Hepatocyte (in vitro differentiated cells): Measurements from ENCODE around the gene KRT7. TPM values are rescaled to one million over a fixed set of nuclear protein-coding genes. Genes with fewer than 3 reads are reported as not detected.

Experiments
- DNase-seq: peaks from one replicate; pipeline ENCODE4 v3.0.0-alpha.2; 2016; ENCODE audit warnings: low spot score
- H2AFZ ChIP-seq: fragments of 200-600 bp; sonication (generic); 2 replicates; pipeline ENCODE4 v1.6.0; 2016; ENCODE audit warnings: antibody characterized with exemption, mild to moderate bottlenecking
- H3K27ac ChIP-seq: fragments of 200-600 bp; sonication (generic); 2 replicates; pipeline ENCODE4 v1.5.1; 2016; ENCODE audit warnings: mild to moderate bottlenecking
- H3K27me3 ChIP-seq: fragments of 200-600 bp; sonication (generic); 2 replicates; pipeline ENCODE4 v1.6.1; 2016
- H3K36me3 ChIP-seq: fragments of 200-600 bp; sonication (generic); replicated peaks from 2 replicates; pipeline ENCODE4 v1.5.1; 2016; ENCODE audit warnings: low read depth; ENCODE audit not compliant: insufficient read depth
- H3K4me1 ChIP-seq: fragments of 200-600 bp; sonication (generic); 2 replicates; pipeline ENCODE4 v1.5.1; 2016; ENCODE audit warnings: mild to moderate bottlenecking, moderate library complexity; ENCODE audit not compliant: insufficient read depth
- H3K4me2 ChIP-seq: fragments of 200-600 bp; sonication (generic); 2 replicates; pipeline ENCODE4 v1.6.0; 2016
- H3K4me3 ChIP-seq: fragments of 200-600 bp; sonication (generic); 2 replicates; pipeline ENCODE4 v1.5.1; 2016; ENCODE audit warnings: mild to moderate bottlenecking
- H3K79me2 ChIP-seq: fragments of 200-600 bp; sonication (generic); 2 replicates; pipeline ENCODE4 v1.6.0; 2017; ENCODE audit warnings: mild to moderate bottlenecking
- H3K9me2 ChIP-seq: fragments of 200-600 bp; sonication (generic); replicated peaks from 2 replicates; pipeline ENCODE4 v1.6.0; 2017; ENCODE audit warnings: mild to moderate bottlenecking; ENCODE audit not compliant: insufficient read depth
- H3K9me3 ChIP-seq: fragments of 200-600 bp; sonication (generic); 2 replicates; pipeline ENCODE4 v1.5.1; 2016; ENCODE audit warnings: low read depth, mild to moderate bottlenecking
- H4K20me1 ChIP-seq: fragments of 200-600 bp; sonication (generic); 2 replicates; pipeline ENCODE4 v1.6.0; 2016; ENCODE audit warnings: mild to moderate bottlenecking; ENCODE audit not compliant: insufficient read depth, poor library complexity, severe bottlenecking
- EZH2 ChIP-seq: fragments of 200-600 bp; sonication (generic); IDR thresholded peaks from 2 replicates; pipeline ENCODE4 v1.6.1; 2016; ENCODE audit warnings: antibody characterized with exemption, mild to moderate bottlenecking, borderline replicate concordance
- EZH2phosphoT487 ChIP-seq: fragments of 200-600 bp; sonication (generic); IDR thresholded peaks from one replicate; pipeline ENCODE4 v1.6.1; 2018; ENCODE audit warnings: antibody characterized with exemption, mild to moderate bottlenecking, low read depth, moderate library complexity; ENCODE audit not compliant: unreplicated experiment, severe bottlenecking
- WGBS: methylation state at CpG from one replicate; pipeline ENCODE4 v1.1.6; 2016; ENCODE audit warnings: low lambda C conversion rate; ENCODE audit errors: missing lambda C conversion rate; 5-methylcytosine and 5-hydroxymethylcytosine counted together
- polyA plus RNA-seq: library from polyadenylated mRNA; unstranded; fragments of >200 nt; fragmentation: Nextera tagmentation; extraction: Ambion mirVana; gene quantifications from 2 replicates; pipeline ENCODE4 v1.2.1, GENCODE V29; 2016
- total RNA-seq: library from RNA; depleted of rRNA; stranded (reverse); fragments of >200 nt; gene quantifications from 2 replicates; pipeline ENCODE4 v1.2.3, GENCODE V29; 2014
- TF ChIP-seq, protein P1 (sequence below): fragments of 200-600 bp; sonication (generic); IDR thresholded peaks from 2 replicates; pipeline ENCODE4 v1.5.1; 2016; ENCODE audit warnings: antibody characterized with exemption, mild to moderate bottlenecking; ENCODE audit not compliant: poor library complexity

The KRT7 gene
- total and polyA plus RNA-seq, 2 experiments from 2014 or later: 27.1 to 33.3 TPM

GRCh38 chr12:52200086-52200780, 32.8 kb upstream of the KRT7 start:
- DNase-seq: no peak
- Histone ChIP-seq H3K27me3 (no peaks in the 10 kb centered on the region), H3K4me3 (no peak overlapping the region), H3K4me2 (no peak overlapping the region), H2AFZ (no peak overlapping the region), H3K27ac (no peak overlapping the region), H3K9me2 (no peaks in the 10 kb centered on the region), H3K79me2 (no peaks in the 10 kb centered on the region), H3K36me3 (no peaks in the 10 kb centered on the region), H3K9me3 (no peaks in the 10 kb centered on the region), H4K20me1 (no peaks in the 10 kb centered on the region), H3K4me1 (peaks cover 16% of the 10 kb centered on the region)
- TF ChIP-seq EZH2phosphoT487 (no peak), EZH2 (no peak)
- TF ChIP-seq, protein P1, sequence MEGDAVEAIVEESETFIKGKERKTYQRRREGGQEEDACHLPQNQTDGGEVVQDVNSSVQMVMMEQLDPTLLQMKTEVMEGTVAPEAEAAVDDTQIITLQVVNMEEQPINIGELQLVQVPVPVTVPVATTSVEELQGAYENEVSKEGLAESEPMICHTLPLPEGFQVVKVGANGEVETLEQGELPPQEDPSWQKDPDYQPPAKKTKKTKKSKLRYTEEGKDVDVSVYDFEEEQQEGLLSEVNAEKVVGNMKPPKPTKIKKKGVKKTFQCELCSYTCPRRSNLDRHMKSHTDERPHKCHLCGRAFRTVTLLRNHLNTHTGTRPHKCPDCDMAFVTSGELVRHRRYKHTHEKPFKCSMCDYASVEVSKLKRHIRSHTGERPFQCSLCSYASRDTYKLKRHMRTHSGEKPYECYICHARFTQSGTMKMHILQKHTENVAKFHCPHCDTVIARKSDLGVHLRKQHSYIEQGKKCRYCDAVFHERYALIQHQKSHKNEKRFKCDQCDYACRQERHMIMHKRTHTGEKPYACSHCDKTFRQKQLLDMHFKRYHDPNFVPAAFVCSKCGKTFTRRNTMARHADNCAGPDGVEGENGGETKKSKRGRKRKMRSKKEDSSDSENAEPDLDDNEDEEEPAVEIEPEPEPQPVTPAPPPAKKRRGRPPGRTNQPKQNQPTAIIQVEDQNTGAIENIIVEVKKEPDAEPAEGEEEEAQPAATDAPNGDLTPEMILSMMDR: no peak
- 90% methylated on average over 12 of the region's 13 CpGs for WGBS

- no peak overlapping the region for H3K4me2 ChIP-seq
- H3K9me3 ChIP-seq: no peaks in the 10 kb centered on the region
- no peaks in the 10 kb centered on the region for H3K9me2 ChIP-seq
- WGBS: 77% methylated on average over 10 of the region's 15 CpGs
- no peak overlapping the region for H3K27ac ChIP-seq
- H2AFZ ChIP-seq: no peak overlapping the region
- no peak for DNase-seq
- H3K36me3 ChIP-seq: no peaks in the 10 kb centered on the region
- peaks cover 13% of the 10 kb centered on the region for H3K4me1 ChIP-seq
- H3K4me3 ChIP-seq: no peak overlapping the region
- TF ChIP-seq EZH2phosphoT487 (no peak), EZH2 (no peak)
- TF ChIP-seq, protein P1: no peak
- no peaks in the 10 kb centered on the region for H4K20me1 ChIP-seq
- no peaks in the 10 kb centered on the region for H3K27me3 ChIP-seq
- H3K79me2 ChIP-seq: no peaks in the 10 kb centered on the region
Measured at GRCh38 chr12:52200781-52201450, 32.1 kb upstream of the KRT7 start.

DNA sequence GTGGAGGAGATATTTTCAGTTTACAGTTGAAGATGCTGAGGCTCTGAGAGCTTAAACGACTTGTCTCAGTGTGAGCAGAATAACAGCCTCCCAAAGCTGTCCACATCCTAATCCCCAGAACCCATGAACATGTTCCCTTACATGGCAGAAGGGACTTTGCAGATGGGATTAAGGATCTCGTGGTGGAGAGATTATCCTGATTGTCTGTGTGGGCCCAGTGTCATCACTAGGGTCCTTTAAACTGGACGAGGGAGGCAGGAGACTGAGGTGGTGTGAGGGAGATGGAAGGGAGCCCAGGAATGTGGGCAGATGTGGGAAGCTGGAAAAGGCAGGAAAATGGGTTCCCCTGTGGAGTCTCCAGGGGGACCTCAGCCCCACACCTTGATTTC, 31.6 kb upstream of the KRT7 start:
- no peak for DNase-seq
- no peaks in the 10 kb centered on the region for H3K36me3 ChIP-seq
- 48% methylated on average over 3 of the region's 3 CpGs for WGBS
- H3K9me3 ChIP-seq: no peaks in the 10 kb centered on the region
- H2AFZ ChIP-seq: no peak overlapping the region
- H3K4me2 ChIP-seq: no peak overlapping the region
- H3K27me3 ChIP-seq: no peaks in the 10 kb centered on the region
- no peak overlapping the region for H3K27ac ChIP-seq
- no peaks in the 10 kb centered on the region for H3K79me2 ChIP-seq
- H3K9me2 ChIP-seq: no peaks in the 10 kb centered on the region
- H4K20me1 ChIP-seq: no peaks in the 10 kb centered on the region
- peaks cover 13% of the 10 kb centered on the region for H3K4me1 ChIP-seq
- no peak overlapping the region for H3K4me3 ChIP-seq
- no peak for TF ChIP-seq EZH2
- TF ChIP-seq, protein P1: no peak
- TF ChIP-seq EZH2phosphoT487: no peak
